ENCODE measurements around the gene YIF1B.

- no peak for TF ChIP-seq CTCF (IDR thresholded peaks at IDR 0.05; ENCODE audit: low read length)
- no peak for TF ChIP-seq EZH2phosphoT487 (IDR thresholded peaks at IDR 0.05; ENCODE audit: low read length)
Observed at GRCh38 chr19:38307597-38307996, 8.2 kb downstream of the YIF1B start.

Measured in MM.1S (cell line).